Type B pancreatic cell (in vitro differentiated cells): ENCODE results near the gene RBMS2. TPM values are rescaled to one million over a fixed set of nuclear protein-coding genes. Genes with fewer than 3 reads are reported as not detected.
"Not testable (repeated sequence)": the region's sequence is repeated elsewhere in the genome, so short reads cannot be mapped to it uniquely, and the experiment has no call there.

Source experiments
- DNase-seq: peaks from one replicate; pipeline ENCODE4 v3.0.0; 2021; ENCODE audit warnings: mixed read lengths; ENCODE audit not compliant: unreplicated experiment; ENCODE audit errors: extremely low spot score
- H3K27ac Mint-ChIP-seq: 2 replicates; pipeline ENCODE4 v1.8.0; 2021; ENCODE audit warnings: mild to moderate bottlenecking, mixed read lengths
- H3K27me3 Mint-ChIP-seq: 2 replicates; pipeline ENCODE4 v1.8.0; 2021; ENCODE audit warnings: mixed read lengths
- H3K36me3 Mint-ChIP-seq: 2 replicates; pipeline ENCODE4 v1.8.0; 2021; ENCODE audit warnings: mixed read lengths
- H3K4me1 Mint-ChIP-seq: one replicate; pipeline ENCODE4 v1.8.0; 2021; ENCODE audit warnings: mixed read lengths; ENCODE audit not compliant: unreplicated experiment
- H3K4me3 Mint-ChIP-seq: 2 replicates; pipeline ENCODE4 v1.8.0; 2021; ENCODE audit warnings: mild to moderate bottlenecking, mixed read lengths
- H3K9me3 Mint-ChIP-seq: 2 replicates; pipeline ENCODE4 v1.8.0; 2021; ENCODE audit warnings: mixed read lengths
- total RNA-seq: library from RNA; stranded (reverse); gene quantifications from 2 replicates; pipeline ENCODE4 v1.2.1, GENCODE V29; 2021; ENCODE audit warnings: low replicate concordance
- TF ChIP-seq, protein P1 (sequence below): fragments of 200-600 bp; sonication (generic); conservative IDR thresholded peaks from 2 replicates; pipeline ENCODE4 v1.5.0; 2021; ENCODE audit warnings: antibody characterized with exemption, mild to moderate bottlenecking

The RBMS2 gene
- total RNA-seq, 1 donor from 2014 or later, result 42.7 TPM

DNA sequence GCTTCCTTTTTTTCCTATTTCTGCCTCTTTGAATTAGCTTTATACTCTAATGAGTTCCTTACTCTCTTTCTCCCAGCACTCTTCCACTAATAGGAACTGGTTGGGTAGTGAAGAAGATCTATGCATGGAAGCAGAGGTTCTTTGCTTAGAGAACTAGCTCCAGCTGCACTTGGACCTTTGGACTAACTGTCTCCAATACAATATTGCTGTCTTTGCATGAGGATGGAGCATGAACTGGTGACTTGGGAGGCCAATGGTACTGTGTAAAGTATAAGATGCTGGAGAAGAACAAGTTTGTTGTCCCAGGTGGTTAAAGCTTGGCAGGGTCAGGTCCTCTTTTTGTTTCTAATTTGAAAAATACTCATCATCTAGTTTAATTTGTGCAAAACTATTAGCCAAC, 31.3 kb upstream of the RBMS2 start:
- DNase-seq, result no peak
- Mint-ChIP-seq H3K36me3 (peaks cover 4% of the 10 kb centered on the region), H3K4me1 (peaks cover 10% of the 10 kb centered on the region), H3K27me3 (peaks cover 63% of the 10 kb centered on the region), H3K9me3 (peaks cover 5% of the 10 kb centered on the region), H3K4me3 (no peak overlapping the region), H3K27ac (no peak overlapping the region)
- TF ChIP-seq, protein P1, sequence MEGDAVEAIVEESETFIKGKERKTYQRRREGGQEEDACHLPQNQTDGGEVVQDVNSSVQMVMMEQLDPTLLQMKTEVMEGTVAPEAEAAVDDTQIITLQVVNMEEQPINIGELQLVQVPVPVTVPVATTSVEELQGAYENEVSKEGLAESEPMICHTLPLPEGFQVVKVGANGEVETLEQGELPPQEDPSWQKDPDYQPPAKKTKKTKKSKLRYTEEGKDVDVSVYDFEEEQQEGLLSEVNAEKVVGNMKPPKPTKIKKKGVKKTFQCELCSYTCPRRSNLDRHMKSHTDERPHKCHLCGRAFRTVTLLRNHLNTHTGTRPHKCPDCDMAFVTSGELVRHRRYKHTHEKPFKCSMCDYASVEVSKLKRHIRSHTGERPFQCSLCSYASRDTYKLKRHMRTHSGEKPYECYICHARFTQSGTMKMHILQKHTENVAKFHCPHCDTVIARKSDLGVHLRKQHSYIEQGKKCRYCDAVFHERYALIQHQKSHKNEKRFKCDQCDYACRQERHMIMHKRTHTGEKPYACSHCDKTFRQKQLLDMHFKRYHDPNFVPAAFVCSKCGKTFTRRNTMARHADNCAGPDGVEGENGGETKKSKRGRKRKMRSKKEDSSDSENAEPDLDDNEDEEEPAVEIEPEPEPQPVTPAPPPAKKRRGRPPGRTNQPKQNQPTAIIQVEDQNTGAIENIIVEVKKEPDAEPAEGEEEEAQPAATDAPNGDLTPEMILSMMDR, result no peak

DNA sequence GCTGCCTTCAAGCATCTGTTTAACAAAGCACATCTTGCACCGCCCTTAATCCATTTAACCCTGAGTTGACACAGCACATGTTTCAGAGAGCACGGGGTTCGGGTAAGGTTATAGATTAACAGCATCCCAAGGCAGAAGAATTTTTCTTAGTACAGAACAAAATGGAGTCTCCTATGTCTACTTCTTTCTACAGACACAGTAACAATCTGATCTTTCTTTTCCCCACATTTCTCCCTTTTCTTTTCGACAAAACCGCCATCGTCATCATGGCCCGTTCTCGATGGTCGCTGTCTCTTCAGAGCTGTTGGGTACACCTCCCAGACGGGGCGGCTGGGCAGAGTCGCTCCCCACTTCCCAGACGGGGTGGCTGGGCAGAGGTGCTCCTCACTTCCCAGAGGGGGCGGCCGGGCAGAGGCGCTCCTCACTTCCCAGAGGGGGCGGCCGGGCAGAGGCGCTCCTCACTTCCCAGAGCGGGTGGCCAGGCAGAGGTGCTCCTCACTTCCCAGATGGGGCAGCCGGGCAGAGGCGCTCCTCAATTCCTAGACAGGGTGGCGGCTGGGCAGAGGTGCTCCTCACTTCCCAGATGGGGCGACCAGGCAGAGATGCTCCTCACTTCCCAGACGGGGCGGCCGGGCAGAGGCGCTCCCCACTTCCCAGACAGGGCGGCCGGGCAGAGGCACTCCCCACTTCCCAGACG, 28.1 kb upstream of the RBMS2 start:
- DNase-seq, H3K27ac Mint-ChIP-seq, H3K4me1 Mint-ChIP-seq, H3K9me3 Mint-ChIP-seq, H3K36me3 Mint-ChIP-seq, H3K4me3 Mint-ChIP-seq: not testable (repeated sequence)
- H3K27me3 Mint-ChIP-seq, result peaks cover 53% of the 10 kb centered on the region

GRCh38 chr12:56494106-56494415, 27.6 kb upstream of the RBMS2 start:
- Mint-ChIP-seq H3K27me3 (peaks cover 53% of the 10 kb centered on the region), H3K4me1 (peaks cover 12% of the 10 kb centered on the region)
- H3K9me3 Mint-ChIP-seq, H3K27ac Mint-ChIP-seq, DNase-seq, H3K36me3 Mint-ChIP-seq, H3K4me3 Mint-ChIP-seq: not testable (repeated sequence)

GRCh38 chr12:56494481-56494880, 27.1 kb upstream of the RBMS2 start:
- H3K36me3 Mint-ChIP-seq, DNase-seq, H3K4me3 Mint-ChIP-seq, H3K27ac Mint-ChIP-seq, H3K9me3 Mint-ChIP-seq: not testable (repeated sequence)
- H3K27me3 Mint-ChIP-seq, result peaks cover 53% of the 10 kb centered on the region
- peaks cover 12% of the 10 kb centered on the region for H3K4me1 Mint-ChIP-seq

DNA sequence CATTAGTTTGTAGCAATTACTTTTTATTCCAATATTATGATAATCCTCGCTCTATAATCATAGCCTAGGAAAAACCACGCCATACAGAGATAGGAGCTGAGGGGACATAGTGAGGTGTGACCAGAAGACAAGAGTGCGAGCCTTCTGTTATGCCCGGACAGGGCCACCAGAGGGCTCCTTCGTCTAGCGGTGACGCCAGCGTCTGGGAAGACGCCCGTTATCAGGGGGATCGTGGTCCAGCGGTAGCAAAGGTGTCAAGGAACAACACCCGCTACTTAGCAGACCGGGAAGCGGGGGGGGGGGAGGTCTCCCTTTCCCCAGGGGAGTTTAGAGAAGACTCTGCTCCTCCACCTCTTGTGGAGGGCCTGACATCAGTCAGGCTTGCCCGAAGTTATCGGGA, 24.9 kb upstream of the RBMS2 start:
- Mint-ChIP-seq H3K27me3 (peaks cover 50% of the 10 kb centered on the region), H3K4me1 (peaks cover 16% of the 10 kb centered on the region)
- not testable (repeated sequence) for DNase-seq, H3K27ac Mint-ChIP-seq, H3K9me3 Mint-ChIP-seq, H3K4me3 Mint-ChIP-seq, H3K36me3 Mint-ChIP-seq
- TF ChIP-seq, protein P1, result peak; percentile 64

DNA sequence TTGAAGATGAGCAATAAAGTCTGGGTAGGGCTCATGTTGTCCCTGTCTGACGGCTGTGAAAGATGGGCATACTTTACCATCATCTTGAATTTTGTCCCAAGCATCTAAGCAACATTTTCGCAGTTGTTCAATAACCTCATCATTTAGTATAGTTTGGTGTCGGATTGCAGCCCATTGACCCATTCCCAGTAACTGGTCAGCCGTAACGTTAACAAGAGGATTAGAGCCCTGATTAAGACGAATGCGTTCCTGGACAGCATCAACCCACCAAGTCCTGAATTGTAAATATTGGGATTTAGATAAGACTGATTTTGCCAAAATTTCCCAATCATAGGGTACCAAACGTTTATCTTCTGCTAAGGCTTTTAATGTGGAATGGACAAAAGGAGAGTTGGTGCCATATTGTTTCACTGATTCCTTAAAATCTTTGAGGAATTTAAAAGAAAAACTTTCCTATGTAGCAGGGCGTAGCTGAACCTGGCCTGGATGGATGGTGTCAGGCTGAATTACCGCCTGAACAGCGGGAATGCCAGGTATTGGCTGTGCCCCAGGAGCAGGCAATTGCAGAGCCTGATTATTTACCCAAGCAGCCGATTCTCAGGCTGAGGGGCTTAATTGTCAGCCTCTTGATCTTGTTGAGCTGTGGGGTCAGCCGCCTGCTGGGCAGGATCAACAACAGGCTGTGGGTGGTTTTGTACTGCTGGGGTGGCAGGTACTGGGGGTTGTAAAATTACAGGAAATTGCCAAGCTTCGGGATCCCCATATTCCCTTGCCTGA, 23.3 kb upstream of the RBMS2 start:
- H3K9me3 Mint-ChIP-seq, H3K36me3 Mint-ChIP-seq, DNase-seq, H3K27ac Mint-ChIP-seq, H3K4me3 Mint-ChIP-seq: not testable (repeated sequence)
- peaks cover 42% of the 10 kb centered on the region for H3K27me3 Mint-ChIP-seq
- peaks cover 16% of the 10 kb centered on the region for H3K4me1 Mint-ChIP-seq

GRCh38 chr12:56499452-56499851, 22.2 kb upstream of the RBMS2 start:
- not testable (repeated sequence) for H3K9me3 Mint-ChIP-seq, DNase-seq, H3K36me3 Mint-ChIP-seq, H3K4me3 Mint-ChIP-seq, H3K27ac Mint-ChIP-seq
- Mint-ChIP-seq H3K27me3 (peaks cover 42% of the 10 kb centered on the region), H3K4me1 (peaks cover 16% of the 10 kb centered on the region)

GRCh38 chr12:56499879-56500278, 21.7 kb upstream of the RBMS2 start:
- DNase-seq, H3K4me3 Mint-ChIP-seq, H3K36me3 Mint-ChIP-seq, H3K27ac Mint-ChIP-seq, H3K9me3 Mint-ChIP-seq: not testable (repeated sequence)
- H3K4me1 Mint-ChIP-seq, result peaks cover 16% of the 10 kb centered on the region
- peaks cover 42% of the 10 kb centered on the region for H3K27me3 Mint-ChIP-seq
